ENCODE data around the gene GREB1L.
"Not testable (repeated sequence)": the region's sequence is repeated elsewhere in the genome, so short reads cannot be mapped to it uniquely, and the experiment has no call there.

The GREB1L gene

DNA sequence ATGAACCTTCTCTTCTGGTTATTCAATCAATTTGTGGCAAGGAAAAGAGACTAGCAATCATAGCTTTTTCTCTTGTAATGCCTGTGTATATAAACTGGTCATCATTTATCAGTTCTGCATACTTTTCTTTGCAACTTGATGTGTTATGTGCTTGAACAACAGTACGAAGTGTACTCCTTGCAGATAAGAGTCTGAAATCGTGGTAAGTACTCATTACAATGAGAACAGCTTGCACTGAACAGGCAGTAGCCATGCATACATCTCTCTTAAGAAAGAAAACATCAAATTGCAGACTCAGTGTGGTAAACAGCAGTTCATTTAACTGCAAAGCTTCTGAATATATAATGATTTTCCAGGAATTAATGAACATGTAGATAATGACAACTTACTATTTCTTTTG, 64.3 kb downstream of the GREB1L start:
- no peak for DNase-seq (ENCODE audit: low spot score)

DNA sequence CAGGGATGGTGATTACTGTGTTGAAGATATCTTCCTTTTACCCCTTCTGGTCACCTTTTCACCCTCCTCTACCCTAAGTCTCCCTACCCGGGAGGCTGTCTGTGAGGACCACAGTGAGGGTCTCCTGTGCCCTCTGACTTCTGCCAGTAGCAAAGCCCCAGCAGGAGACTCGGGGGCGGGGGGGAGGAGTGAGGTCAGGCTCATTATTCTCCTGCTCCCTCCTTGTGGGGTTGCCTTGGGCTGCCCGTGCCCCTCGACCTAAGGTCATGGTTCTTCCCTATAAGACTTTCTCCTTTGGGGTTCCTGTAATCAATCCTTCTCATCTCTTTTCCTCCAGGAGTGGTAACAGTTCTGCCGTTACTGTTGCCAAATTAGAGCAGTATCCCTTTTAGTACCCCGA, 65.5 kb downstream of the GREB1L start:
- no peak for DNase-seq (ENCODE audit: low spot score)

DNA sequence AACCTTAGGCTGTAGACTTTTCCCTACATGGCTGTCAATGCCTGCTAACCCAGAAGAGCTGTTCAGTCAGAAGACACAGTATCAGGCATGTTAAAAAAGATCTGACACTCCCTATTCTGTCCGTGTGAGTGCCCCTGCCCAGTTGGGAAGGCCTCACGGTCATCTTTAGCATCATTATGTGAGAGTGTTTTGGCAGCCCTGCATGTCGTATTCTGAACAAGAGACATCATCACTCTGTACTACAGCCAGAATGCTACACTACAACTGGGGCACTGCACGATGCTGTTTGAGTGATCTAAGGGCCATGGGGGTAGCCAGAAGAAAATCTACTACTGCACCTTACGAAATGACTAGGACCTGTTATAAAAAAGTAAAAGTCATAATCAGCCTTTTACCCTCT, 67.2 kb downstream of the GREB1L start:
- DNase-seq (ENCODE audit: low spot score) = no peak

DNA sequence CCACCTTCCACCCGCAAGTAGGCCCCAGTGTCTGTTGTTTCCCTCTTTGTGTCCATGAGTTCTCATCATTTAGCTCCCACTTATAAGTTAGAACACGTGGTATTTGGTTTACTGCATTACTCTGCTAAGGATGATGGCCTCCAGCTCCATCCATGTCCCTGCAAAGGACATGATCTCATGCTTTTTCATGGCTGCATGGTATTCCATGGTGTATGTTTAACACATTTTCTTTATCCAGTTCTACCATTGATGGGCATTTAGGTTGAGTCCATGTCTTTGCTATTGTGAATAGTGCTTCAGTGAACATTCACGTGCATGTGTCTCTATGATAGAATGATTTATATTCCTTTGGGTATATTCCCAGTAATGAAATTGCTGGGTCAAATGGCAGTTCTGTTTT, 69.9 kb downstream of the GREB1L start:
- not testable (repeated sequence) for DNase-seq (ENCODE audit: low spot score)

DNA sequence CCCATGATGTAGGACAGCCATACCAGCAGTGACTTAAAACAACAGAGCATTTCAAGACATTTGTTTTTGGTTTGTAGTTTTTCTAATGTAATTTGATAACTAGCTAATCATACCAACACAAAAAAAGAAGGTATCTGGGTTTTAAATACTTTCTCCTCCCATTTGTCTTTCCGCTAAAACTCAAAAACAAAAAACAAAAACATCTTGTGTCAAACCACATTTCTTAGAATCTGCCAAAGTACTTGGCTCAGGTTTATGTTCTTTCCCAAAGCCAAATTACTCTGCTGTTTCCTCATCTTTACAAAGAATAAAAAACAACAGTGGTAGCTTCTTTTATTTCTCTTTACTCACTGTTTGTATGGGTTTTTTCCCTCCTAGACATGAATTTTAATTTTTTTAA, 71.5 kb downstream of the GREB1L start:
- no peak for DNase-seq (ENCODE audit: low spot score)

DNA sequence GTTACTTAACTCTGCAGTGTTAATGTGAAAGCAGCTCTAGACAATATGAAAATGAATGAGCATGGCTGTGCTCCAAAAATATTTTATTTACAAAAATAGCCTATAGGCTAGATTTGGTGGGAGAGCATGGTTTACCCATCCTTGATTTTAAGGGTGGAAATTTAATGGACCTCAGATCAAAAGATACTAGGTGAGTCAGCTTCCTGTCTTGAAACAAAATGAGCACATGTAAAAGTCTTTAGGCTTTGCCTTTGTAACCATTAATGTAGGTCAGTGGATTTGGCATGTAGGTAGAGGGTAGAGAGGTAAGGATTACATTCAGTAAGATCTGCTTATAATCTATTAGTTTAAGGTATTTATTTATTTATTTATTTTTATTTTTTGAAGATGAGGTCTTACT, 72.7 kb downstream of the GREB1L start:
- no peak for DNase-seq (ENCODE audit: low spot score)

DNA sequence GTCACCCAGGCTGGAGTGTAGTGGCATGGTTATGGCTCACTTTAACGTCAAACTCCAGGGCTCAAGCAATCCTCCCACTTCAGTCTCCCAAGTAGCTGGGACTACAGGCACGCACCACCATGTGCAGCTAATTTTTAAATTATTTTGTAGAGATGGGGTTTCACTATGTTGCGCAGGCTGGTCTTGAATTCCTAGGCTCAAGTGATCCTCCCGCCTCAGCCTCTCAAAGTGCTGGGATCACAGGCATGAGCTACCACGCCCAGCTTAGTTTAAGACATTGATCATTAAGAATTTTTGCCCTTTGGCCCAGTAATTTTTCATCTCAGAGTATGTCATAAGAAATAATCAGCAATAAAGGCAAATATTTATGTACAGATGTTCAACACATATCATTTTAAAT, 73.1 kb downstream of the GREB1L start:
- DNase-seq (ENCODE audit: low spot score) = not testable (repeated sequence)

DNA sequence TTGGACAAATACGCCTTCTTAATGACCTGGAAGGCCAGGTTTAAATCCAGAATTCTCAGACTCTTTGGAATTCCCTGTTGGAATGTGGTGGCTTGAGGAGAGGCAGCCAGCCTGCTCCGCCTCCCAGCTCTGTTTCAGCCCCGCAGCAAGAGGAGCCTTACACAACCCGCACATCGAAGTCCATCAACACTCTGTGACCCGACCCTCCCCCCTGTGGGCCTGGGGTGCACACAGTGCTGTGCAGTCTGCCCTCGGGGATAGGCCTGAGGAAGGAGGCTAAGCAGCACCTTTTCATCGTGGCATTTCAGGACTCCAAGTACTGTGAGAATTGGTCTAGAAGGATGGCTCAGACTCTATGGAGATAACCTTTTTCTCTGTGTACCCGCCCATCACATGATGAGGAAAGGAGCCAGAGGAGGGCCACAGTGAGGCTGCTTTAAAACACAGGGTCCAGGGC, 73.7 kb downstream of the GREB1L start:
- no peak for DNase-seq (ENCODE audit: low spot score)

DNA sequence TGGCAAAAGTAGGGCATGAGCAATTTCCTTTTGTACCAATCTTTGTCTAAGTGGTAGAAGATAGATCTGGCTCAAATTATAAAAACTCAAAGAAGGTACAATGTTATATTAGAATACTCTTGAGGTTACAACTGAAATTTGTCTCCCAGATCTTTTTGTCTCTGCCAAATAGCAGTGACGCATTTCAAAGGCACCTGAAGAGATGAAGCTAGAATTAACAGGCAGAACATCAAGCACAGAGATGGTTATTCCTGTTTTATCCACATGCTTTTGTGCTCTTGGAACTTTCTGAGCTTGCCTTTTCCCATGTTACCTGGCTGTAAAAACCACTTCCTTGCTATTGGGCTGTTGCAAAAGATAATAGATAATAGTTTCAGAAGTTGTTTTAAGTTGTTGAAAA, 74.3 kb downstream of the GREB1L start:
- DNase-seq (ENCODE audit: low spot score) = no peak

DNA sequence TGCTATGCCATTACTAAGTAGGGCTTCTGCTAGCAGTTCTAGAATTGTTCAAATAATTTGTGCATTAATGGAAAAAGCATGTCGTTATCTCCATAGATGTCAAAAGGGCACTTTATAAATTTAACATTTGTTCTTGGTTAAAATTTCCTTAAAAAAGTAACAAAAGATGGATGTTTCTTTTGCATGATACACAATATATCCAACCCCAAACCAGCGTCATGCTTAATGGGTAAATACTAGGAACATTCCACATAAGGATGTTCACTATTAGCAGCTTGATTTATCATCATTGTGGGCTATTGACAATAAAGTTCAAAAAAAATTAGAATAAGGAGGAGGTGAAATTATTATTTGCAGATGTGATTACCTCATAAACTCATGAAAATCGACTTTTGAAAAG, 79.7 kb downstream of the GREB1L start:
- no peak for DNase-seq (ENCODE audit: low spot score)

DNA sequence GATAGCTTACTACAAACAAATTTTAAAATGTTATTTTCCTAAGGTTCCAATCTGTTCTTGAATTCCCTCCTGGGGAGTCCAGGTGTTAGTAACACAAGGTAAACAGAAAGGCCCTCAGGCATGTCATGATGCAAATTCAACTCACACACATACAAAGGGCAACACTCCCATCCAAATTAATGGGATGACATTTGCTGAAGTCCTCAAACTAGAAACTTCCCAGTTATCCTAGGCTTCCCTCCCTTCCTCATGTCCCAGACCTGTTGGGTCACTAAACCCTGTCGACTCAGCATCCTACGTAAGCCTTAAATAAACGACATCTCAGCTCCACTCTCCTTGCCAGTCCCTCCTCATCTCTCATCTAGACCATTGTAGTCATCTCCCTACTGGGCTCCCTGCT, 85.1 kb downstream of the GREB1L start:
- no peak for DNase-seq (ENCODE audit: low spot score)

DNA sequence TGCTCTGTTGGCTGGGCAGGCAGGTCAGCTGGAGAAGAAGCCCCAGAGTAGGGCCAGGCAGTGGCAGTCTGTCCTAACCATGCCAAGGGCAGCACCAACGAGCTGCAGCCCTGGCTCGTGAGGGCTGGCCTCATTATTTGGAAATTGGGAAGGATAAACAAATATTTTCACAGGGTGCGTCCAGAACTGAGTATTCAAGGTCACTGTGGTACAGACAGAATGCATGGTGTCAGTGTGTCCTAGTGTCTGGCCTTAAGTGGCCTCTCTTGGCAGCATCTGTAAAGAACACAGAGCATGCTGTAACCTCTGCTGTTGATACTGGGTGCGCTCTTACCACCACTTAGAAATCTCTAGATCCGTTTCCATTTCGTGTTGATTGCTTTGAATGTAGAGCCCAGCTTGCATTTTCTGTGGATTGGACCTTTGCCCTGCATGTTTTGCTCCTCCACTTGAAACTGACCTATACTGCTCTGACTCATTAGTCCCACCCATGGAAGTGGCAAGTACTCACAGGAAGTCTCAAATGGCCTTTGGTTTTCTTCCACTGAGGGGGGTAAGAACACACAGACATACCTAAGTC, 88.2 kb downstream of the GREB1L start:
- DNase-seq (ENCODE audit: low spot score) = no peak

DNA sequence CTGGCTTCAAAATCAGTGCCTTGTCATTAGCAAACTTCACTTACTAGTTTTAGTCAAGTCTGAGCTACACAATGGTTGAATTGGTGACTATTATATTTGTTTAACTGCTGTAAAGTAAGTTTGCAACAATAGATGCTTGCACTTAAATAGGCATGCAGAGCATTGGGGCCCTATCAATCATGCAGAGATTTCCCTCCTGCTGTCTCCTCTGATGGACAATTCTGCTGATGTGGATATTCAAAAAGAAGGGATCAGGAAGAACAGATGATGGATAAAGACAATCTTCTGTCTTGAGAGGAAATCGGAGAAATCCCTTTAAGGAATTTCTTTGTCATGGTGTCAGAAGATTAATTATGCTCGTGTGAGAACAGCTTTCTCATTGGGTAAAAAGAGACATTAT, 89.0 kb downstream of the GREB1L start:
- DNase-seq (ENCODE audit: low spot score) = no peak

DNA sequence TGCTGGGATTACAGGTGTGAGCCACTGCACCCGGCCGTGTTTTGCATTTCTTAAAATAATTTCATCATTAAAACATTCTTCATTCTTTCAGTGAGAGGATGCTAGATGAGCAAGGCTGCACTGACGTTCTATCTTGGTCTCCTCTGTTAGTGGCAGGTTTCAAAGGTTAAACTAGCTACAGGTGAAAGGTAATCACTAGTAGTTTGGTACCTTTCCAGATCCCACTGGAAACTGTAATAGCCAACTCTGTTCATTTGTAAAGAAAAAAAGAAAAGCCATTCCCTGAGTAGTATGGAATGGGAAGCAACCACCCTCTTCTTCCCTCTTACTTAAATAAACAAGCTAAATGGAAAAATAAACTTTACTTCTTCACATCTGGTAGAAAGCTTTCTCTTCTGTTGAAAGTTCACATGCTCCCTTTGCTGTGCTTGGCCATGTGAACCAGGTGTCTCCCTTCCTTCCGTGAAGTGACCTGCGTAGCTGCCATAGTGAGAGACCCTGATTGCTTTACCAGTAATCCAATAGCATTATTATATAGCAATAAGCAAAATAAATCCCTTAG, 94.0 kb downstream of the GREB1L start:
- no peak for DNase-seq (ENCODE audit: low spot score)

DNA sequence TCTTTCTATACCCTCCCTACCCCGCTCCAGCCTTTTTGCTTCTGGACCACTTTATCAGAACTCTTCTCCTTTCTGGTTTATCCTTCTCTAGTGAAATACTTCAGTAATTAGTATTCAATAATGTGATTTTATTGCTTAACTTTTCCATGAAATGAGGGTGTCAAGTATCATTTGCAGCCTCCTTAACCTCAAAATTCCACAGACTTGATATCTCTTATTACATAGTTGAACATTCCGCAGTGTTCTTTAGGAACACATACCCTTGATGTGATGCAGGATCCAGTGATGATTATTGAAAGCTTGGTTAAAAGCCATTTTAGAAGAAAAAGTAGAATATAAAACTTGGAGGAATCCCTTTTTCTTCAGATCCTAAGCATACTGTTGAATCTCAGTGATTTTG, 94.8 kb downstream of the GREB1L start:
- DNase-seq (ENCODE audit: low spot score) = no peak

DNA sequence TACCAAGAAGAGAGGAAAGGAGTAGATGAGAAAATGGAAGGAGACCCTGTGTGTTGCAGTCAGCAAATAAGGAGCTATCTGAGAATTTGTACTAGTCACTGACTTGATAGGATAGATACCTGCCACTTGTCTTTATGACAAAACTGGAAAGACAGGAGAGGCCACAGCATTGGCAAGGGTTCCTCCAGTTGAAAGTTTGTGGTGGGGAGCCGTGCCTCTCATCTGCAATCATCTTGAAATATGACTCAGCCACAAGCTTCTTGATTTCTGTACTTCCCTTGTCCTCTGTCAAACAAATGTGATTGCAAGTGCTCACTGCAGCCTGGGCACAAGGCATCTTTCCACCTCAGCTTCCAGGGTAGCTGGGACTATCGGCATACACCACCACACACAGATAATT, 99.1 kb downstream of the GREB1L start:
- no peak for DNase-seq (ENCODE audit: low spot score)

DNA sequence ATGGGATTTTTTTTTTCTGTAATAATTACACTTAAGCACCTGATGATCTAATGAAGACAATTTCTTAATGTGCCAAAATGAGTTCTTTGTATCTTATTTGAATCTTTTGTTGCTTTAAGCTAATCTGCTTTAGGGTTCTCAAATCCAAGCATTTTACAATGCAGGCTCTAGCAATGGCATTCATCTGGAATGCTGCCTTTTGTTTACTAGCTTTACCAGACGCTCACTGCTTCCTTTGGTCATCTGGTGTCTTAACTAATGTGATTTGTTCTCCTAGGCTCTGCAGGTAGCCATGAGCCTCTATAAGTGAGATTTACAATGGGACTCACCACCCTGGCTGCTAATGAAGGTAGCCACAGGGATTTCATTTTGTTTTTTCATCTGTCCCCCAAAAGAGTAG, 100.3 kb downstream of the GREB1L start:
- no peak for DNase-seq (ENCODE audit: low spot score)

DNA sequence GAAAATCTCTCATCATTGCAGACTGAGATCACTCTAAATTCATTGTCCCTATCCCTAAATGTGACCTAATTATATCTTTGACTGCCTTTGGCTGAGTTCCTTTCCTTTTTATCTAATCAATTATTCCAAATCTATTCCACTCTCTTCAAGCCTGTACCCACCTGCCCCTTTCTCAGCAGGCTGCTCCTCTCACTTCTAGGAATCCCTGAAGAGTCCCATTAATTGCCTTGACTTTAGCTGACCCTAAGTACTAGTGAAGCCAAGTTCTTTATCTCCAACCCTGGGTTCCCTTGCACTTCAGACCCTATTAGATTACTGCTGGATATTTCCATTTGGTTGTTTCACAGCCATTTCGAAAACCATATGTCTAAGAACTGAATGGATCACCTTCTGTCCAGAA, 102.8 kb downstream of the GREB1L start:
- no peak for DNase-seq (ENCODE audit: low spot score)

DNA sequence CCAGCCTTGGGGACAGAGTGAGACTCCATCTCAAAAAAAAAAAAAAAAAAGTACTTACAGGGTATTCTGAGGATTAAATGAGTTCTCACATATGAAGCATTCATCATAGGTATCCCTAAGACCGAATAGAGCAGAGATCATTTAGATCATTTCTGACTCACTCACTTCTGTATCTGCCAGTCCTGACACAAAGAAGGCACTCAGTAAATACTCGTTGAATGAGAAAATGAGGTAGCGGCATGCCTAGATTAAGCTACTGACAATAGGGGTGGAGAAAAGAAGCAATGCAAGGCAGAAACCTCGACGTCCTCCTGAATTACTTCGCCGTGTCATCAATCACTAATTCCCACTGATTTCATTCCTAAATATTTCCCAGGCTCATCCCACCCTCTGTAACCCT, 103.8 kb downstream of the GREB1L start:
- DNase-seq (ENCODE audit: low spot score) = no peak

DNA sequence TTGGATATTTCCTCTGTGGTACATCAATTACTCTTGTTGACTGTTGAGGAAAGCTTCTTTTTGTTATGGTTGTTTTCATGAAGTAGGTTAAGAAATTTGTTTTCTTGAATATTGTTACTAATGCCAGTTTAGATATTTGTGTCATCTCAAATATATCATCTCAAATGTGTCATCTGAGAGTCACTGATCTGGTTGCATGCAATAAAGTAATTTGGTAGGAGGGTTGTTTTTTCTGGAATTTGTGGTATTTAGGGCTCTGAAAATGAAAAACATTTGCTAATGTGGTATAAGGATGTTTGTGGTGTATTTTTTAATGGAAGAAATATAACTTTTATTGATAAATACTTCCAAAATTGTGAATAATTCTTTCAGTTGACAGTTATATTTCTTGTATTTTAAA, 117.7 kb downstream of the GREB1L start:
- DNase-seq (ENCODE audit: low spot score) = no peak

DNA sequence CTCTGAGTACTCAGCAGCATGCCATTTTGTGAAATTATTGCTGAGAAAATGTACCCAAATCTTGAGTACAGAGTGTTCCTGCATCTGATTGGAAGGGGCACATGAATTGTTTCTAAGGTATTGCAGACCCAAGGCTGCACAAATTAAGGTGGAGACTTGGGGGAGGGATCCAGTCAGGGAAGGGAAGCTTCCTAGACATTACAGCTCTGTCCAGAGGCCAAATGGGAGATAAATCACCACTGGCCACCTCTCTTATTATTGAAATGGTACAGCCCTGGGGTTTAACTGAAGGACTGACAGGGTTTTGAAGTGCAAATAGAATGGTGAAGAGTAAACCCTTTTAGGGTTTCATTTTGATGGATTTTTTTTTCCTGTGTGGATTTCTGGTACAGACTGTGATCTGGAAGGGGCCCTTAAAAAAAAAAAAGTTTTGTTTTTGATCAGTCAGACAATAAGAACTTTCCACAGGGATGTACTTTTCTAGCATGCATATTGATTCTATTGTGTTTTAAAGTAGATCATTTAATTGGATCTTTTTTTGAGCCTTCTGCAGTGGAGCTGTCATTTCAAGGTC, 119.4 kb downstream of the GREB1L start:
- DNase-seq (ENCODE audit: low spot score) = no peak

DNA sequence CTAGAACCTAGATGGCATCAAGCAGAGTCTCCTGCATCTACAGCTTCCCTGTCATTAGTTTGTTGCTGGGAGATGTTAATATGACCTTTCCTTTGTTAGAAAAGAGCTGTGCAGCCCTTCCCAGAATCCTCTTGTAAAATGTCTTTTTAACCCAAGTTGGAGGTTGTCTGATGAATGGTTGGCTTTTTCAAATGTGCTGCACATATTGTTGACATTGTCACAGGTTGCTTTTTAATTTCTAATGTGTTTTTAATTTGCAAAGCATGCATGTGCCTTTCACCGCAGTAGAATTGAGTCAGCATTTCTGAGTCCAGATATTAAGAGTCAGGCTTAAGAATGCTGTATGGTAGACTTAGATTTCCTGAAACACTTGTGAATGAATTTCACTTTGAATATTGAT, 120.8 kb downstream of the GREB1L start:
- DNase-seq (ENCODE audit: low spot score) = no peak

DNA sequence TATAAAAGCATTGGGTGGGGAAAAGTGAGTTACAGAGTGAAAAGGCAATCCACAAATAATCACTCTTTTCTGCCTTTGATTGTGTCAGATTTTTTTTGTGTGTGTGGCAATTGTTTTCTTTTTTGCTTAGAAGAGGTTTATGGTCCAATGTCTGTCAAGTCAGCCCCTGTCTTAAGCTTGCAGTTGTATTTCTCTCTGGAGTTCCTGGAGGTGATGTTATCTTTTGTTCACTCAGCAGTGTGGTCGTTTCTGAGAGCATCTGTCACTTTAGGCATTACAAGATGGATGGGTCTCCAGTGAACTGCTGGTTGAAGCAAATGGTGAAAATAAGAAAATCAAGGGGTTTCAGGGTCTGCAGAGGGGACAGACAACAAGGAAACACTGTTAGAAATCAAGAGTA, 121.3 kb downstream of the GREB1L start:
- DNase-seq (ENCODE audit: low spot score) = no peak

DNA sequence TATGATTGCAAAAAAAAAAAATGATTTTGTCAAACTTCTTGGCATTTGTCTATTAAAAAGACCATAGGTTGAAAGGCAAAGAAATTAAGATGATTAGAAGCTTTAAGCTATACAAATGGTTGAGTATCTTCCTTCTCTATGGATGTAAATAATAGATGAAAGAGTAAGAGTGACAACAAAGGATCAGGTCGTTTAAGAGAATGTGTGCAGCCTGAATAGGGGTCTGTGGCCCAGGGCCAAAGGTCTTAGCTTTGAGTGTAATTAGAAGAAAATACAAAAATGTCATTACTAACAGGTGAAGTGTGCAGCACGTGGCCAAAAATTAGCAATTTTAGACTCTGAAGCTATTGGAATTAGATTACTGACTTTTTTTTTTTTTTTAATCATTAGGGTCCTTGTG, 122.4 kb downstream of the GREB1L start:
- no peak for DNase-seq (ENCODE audit: low spot score)

All from germinal center (tissue), 1 donor.